Fibroblast of lung (primary cell): Measurements from ENCODE around the gene ANKRD49. TPM values are rescaled to one million over a fixed set of nuclear protein-coding genes. Genes with fewer than 3 reads are reported as not detected.
A peak's percentile ranks its signal among the peaks of the same experiment; 100 is the strongest.

Experiments
- DNase-seq, 2 donors: peaks; one replicate each; pipeline versions ENCODE4 v3.0.0 to v3.0.0-alpha.2; 2010; ENCODE audit warnings: low read depth in 2 of 2
- H2AFZ ChIP-seq: 2 replicates; pipeline ENCODE4 v1.5.1; 2012; ENCODE audit warnings: low read length, control low read depth, inconsistent platforms
- H3K27ac ChIP-seq: 2 replicates; pipeline ENCODE4 v1.5.1; 2011; ENCODE audit warnings: low read length, control low read depth; ENCODE audit not compliant: insufficient read depth
- H3K27me3 ChIP-seq: 2 replicates; pipeline ENCODE4 v1.5.1; 2011; ENCODE audit warnings: mild to moderate bottlenecking, low read length; ENCODE audit not compliant: control insufficient read depth, insufficient read depth
- H3K36me3 ChIP-seq: 2 replicates; pipeline ENCODE4 v1.5.1; 2011; ENCODE audit warnings: low read length; ENCODE audit not compliant: control insufficient read depth, insufficient read depth
- H3K4me1 ChIP-seq: 2 replicates; pipeline ENCODE4 v1.5.1; 2011; ENCODE audit warnings: low read length; ENCODE audit not compliant: control insufficient read depth, insufficient read depth; ENCODE audit errors: extremely low read depth
- H3K4me2 ChIP-seq: 2 replicates; pipeline ENCODE4 v1.5.1; 2011; ENCODE audit warnings: low read length, control low read depth; ENCODE audit not compliant: insufficient read depth; ENCODE audit errors: extremely low read depth
- H3K4me3 ChIP-seq, 4 experiments: fragments of 200-600 bp in 1 of 4; sonication (generic) in 1 of 4; replicated peaks in 1 of 4; 2 replicates each; pipeline ENCODE4 v1.5.1; 2011 to 2016; ENCODE audit warnings: low read length in 4 of 4, low read depth in 3 of 4, mild to moderate bottlenecking in 3 of 4, control low read depth in 2 of 4, inconsistent platforms in 1 of 4, mixed read lengths in 1 of 4; ENCODE audit not compliant: insufficient read depth in 1 of 4; ENCODE audit errors: control extremely low read depth in 1 of 4
- H3K79me2 ChIP-seq: 2 replicates; pipeline ENCODE4 v1.5.1; 2012; ENCODE audit warnings: mild to moderate bottlenecking, low read length, inconsistent platforms; ENCODE audit not compliant: control insufficient read depth, insufficient read depth
- H3K9ac ChIP-seq: 2 replicates; pipeline ENCODE4 v1.5.1; 2011; ENCODE audit warnings: mild to moderate bottlenecking, low read length, control low read depth; ENCODE audit not compliant: insufficient read depth
- H3K9me3 ChIP-seq: 2 replicates; pipeline ENCODE4 v1.5.1; 2012; ENCODE audit warnings: low read depth, low read length; ENCODE audit not compliant: control insufficient read depth, insufficient read depth
- H4K20me1 ChIP-seq: 2 replicates; pipeline ENCODE4 v1.5.1; 2011; ENCODE audit warnings: low read length; ENCODE audit not compliant: control insufficient read depth, insufficient read depth; ENCODE audit errors: extremely low read depth
- CTCF ChIP-seq, 2 donors: IDR thresholded peaks in 1 of 2; conservative IDR thresholded peaks in 1 of 2; 1 replicate in 1 of 2; 2 replicates in 1 of 2; pipeline ENCODE4 v1.5.1; 2011 to 2012; ENCODE audit warnings: low read length in 2 of 2, control low read depth in 1 of 2, inconsistent platforms in 1 of 2, low read depth in 1 of 2, mild to moderate bottlenecking in 1 of 2
- EZH2 ChIP-seq: IDR thresholded peaks from 2 replicates; pipeline ENCODE4 v1.5.1; 2012; ENCODE audit warnings: low read length, control low read depth, mild to moderate bottlenecking; ENCODE audit errors: missing control alignments
- polyA plus RNA-seq, 2 donors: library from polyadenylated mRNA; depleted of rRNA in 1 of 2; stranded (reverse) in 1 of 2; unstranded in 1 of 2; fragments of >200 nt; gene quantifications; 2 replicates each; pipeline ENCODE4 v1.2.1, GENCODE V29; 2011 to 2012; ENCODE audit warnings: missing spikeins in 1 of 2
- total RNA-seq: library from RNA; depleted of rRNA; stranded (reverse); fragments of >200 nt; gene quantifications from 2 replicates; pipeline ENCODE4 v1.2.1, GENCODE V29; 2014

The ANKRD49 gene
- total and polyA plus RNA-seq, 2 donors (not counting 1 experiment from before 2014, with no cell fraction given): 12.9 to 17.2 TPM

GRCh38 chr11:94507485-94507884 lies 13.7 kb downstream of the ANKRD49 start:
- no peaks in the 10 kb centered on the region for H4K20me1 ChIP-seq
- no peak overlapping the region for H3K4me2 ChIP-seq
- H3K79me2 ChIP-seq: no peaks in the 10 kb centered on the region
- no peaks in the 10 kb centered on the region for H3K4me1 ChIP-seq
- no peaks in the 10 kb centered on the region for H3K27me3 ChIP-seq
- no peak overlapping the region for H2AFZ ChIP-seq
- TF ChIP-seq EZH2 (no peak), CTCF (conservative IDR thresholded peaks at IDR 0.05 in 1 of 2, IDR thresholded peaks at IDR 0.05 in 1 of 2; ENCODE audit: low read depth in 1 of 2, low read length in 2 of 2) (no peak)
- no peak overlapping the region for H3K4me3 ChIP-seq
- H3K9me3 ChIP-seq: no peaks in the 10 kb centered on the region
- H3K9ac ChIP-seq: no peak overlapping the region
- no peak overlapping the region for H3K27ac ChIP-seq
- no peak for DNase-seq
- no peaks in the 10 kb centered on the region for H3K36me3 ChIP-seq

- H3K9ac ChIP-seq: peak within 1 kb of the TSS; percentile 38
- peaks cover 3% of the 10 kb centered on the region for H3K27me3 ChIP-seq
- peak; percentile 42 to 54 for DNase-seq
- no peak within 1 kb of the TSS for H3K27ac ChIP-seq
- H3K9me3 ChIP-seq: no peaks in the 10 kb centered on the region
- no peaks in the 10 kb centered on the region for H4K20me1 ChIP-seq
- peak within 1 kb of the TSS; percentile 83 for H2AFZ ChIP-seq
- peak within 1 kb of the TSS; percentile 56 to 68 (median 62) for H3K4me3 ChIP-seq
- no peak for TF ChIP-seq CTCF (conservative IDR thresholded peaks at IDR 0.05 in 1 of 2, IDR thresholded peaks at IDR 0.05 in 1 of 2; ENCODE audit: low read depth in 1 of 2, low read length in 2 of 2)
- no peak for TF ChIP-seq EZH2
- peak within 1 kb of the TSS; percentile 98 for H3K4me2 ChIP-seq
- H3K4me1 ChIP-seq: no peaks in the 10 kb centered on the region
- no peaks in the 10 kb centered on the region for H3K36me3 ChIP-seq
- H3K79me2 ChIP-seq: no peaks in the 10 kb centered on the region
Observed at GRCh38 chr11:94511932-94512781, 18.4 kb downstream of the ANKRD49 start, which contains the start of gene C11orf97. Gene C11orf97 (plus strand): TSS chr11:94512461. CDS start chr11:94512529, 68 bp downstream.

DNA sequence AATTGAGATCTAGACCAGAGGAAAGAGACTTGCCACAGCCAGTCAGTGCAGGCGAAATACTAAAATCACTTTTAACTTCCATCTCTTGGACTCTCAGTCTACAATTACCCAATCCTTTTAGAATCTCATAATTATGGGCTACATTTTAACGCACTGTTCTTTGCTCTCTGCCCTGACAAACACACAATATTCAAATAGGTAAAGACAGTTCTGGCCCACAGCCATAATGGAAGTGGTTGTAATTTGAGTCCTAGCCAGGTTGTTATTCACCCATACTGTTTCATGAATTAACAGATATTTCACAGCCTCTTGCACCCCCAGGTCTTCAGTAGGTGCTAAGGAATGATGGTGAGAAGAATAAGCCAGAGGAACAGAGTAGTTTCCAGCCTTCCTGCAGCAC lies 19.3 kb downstream of the ANKRD49 start:
- TF ChIP-seq EZH2: no peak
- TF ChIP-seq CTCF (conservative IDR thresholded peaks at IDR 0.05 in 1 of 2, IDR thresholded peaks at IDR 0.05 in 1 of 2; ENCODE audit: low read depth in 1 of 2, low read length in 2 of 2): no peak
- Histone ChIP-seq H3K27me3 (peaks cover 3% of the 10 kb centered on the region), H3K27ac (no peak overlapping the region), H3K36me3 (no peaks in the 10 kb centered on the region), H3K79me2 (no peaks in the 10 kb centered on the region), H3K9me3 (no peaks in the 10 kb centered on the region), H3K4me2 (no peak overlapping the region), H2AFZ (no peak overlapping the region), H3K4me3 (no peak overlapping the region), H3K9ac (no peak overlapping the region), H4K20me1 (no peaks in the 10 kb centered on the region), H3K4me1 (no peaks in the 10 kb centered on the region)
- peak in 1 of 2 donors; percentile 18 for DNase-seq
